ENCODE results near the gene ANO5. TPM values are rescaled to one million over a fixed set of nuclear protein-coding genes. Genes with fewer than 3 reads are reported as not detected.
"Not testable (repeated sequence)": the region's sequence is repeated elsewhere in the genome, so short reads cannot be mapped to it uniquely, and the experiment has no call there.

ANO5 gene
- total and polyA plus RNA-seq, 4 experiments from 2014 or later, result 0.09 TPM; not detected in 3

DNA sequence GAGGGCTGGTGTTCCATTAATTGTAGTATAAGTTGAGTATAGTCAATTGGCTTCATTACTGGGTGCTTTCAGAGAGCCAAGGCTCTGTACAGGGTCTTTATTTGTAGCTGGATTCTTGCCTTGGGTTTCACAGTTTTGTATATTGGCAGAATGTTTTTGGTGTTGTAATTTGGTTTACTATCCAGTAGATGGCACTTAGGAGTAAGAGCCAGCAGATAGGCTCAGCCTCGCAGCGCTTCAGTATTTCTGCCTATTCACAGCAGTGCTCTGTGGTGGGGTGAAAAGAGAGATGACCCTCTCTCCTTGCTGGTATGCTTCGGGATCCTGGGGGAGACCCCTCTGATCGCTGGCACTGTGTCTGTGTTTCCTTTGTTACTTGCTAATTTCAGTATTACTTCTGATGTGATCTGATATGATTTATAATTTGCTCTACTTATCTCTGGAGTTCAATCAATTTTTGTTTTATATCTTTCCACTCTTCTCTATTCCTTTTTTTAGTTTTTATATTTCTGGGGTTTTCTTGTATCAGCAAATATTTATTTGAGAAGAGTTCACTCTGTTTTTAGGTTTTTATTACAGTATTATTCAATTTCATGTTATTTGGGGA lies 52.2 kb downstream of the ANO5 start:
- no peak overlapping the region for H3K4me3 ChIP-seq (ENCODE audit: low read length in 2 of 2)
- intact Hi-C loops (cut with micrococcal nuclease), result no loop called here
- H3K9me3 ChIP-seq (ENCODE audit: control insufficient read depth in 1 of 2, low read length in 2 of 2), result no peaks in the 10 kb centered on the region
- CTCF ChIA-PET (ENCODE audit: partially characterized antibody), result interaction anchor here (0.6 to 2.2 kb wide), 4 partner anchors 10 to 543 kb away, joined by 3 to 11 read pairs (median 4); no protein-coding TSS in a partner anchor
- no peaks in the 10 kb centered on the region for H3K4me1 Mint-ChIP-seq
- H3K4me1 ChIP-seq (ENCODE audit: insufficient read depth, low read length), result no peaks in the 10 kb centered on the region
- H3K27ac ChIP-seq (ENCODE audit: low read depth, low read length), result no peak overlapping the region
- no peaks in the 10 kb centered on the region for H3K36me3 Mint-ChIP-seq
- no peak overlapping the region for H3K4me3 Mint-ChIP-seq
- no peaks in the 10 kb centered on the region for H3K27me3 ChIP-seq (ENCODE audit: insufficient read depth, low read length)
- no peaks in the 10 kb centered on the region for H3K9me3 Mint-ChIP-seq
- peaks cover 5 to 8% of the 10 kb centered on the region in 2 donors for H3K27me3 Mint-ChIP-seq
- DNase-seq, result peak in 3 of 5 donors; percentile 9 to 13 (median 11)
- H3K27ac Mint-ChIP-seq, result no peak overlapping the region
- H3K36me3 ChIP-seq (ENCODE audit: insufficient read depth, low read length), result no peaks in the 10 kb centered on the region
- POLR2A ChIA-PET (ENCODE audit: partially characterized antibody), result no interaction called here

GRCh38 chr11:22246992-22247391 lies 54.1 kb downstream of the ANO5 start:
- Histone ChIP-seq H3K27ac (ENCODE audit: low read depth, low read length) (no peak overlapping the region), H3K9me3 (ENCODE audit: control insufficient read depth in 1 of 2, low read length in 2 of 2) (no peaks in the 10 kb centered on the region), H3K36me3 (ENCODE audit: insufficient read depth, low read length) (no peaks in the 10 kb centered on the region), H3K4me3 (ENCODE audit: low read length in 2 of 2) (no peak overlapping the region), H3K27me3 (ENCODE audit: insufficient read depth, low read length) (no peaks in the 10 kb centered on the region), H3K4me1 (ENCODE audit: insufficient read depth, low read length) (no peaks in the 10 kb centered on the region)
- intact Hi-C loops (cut with micrococcal nuclease), result no loop called here
- no peaks in the 10 kb centered on the region for H3K4me1 Mint-ChIP-seq
- no peaks in the 10 kb centered on the region for H3K9me3 Mint-ChIP-seq
- ChIA-PET POLR2A (ENCODE audit: partially characterized antibody) (no interaction called here), CTCF (ENCODE audit: partially characterized antibody) (no interaction called here)
- DNase-seq, result no peak
- H3K27ac Mint-ChIP-seq, result no peak overlapping the region
- peaks cover 5 to 8% of the 10 kb centered on the region in 2 donors for H3K27me3 Mint-ChIP-seq
- H3K4me3 Mint-ChIP-seq, result no peak overlapping the region
- H3K36me3 Mint-ChIP-seq, result no peaks in the 10 kb centered on the region

GRCh38 chr11:22249871-22250270 lies 57.0 kb downstream of the ANO5 start:
- CTCF ChIA-PET (ENCODE audit: partially characterized antibody), result no interaction called here
- intact Hi-C loops (cut with micrococcal nuclease), result no loop called here
- no peaks in the 10 kb centered on the region for H3K9me3 ChIP-seq (ENCODE audit: control insufficient read depth in 1 of 2, low read length in 2 of 2)
- no peaks in the 10 kb centered on the region for H3K27me3 ChIP-seq (ENCODE audit: insufficient read depth, low read length)
- no peak for DNase-seq
- H3K36me3 ChIP-seq (ENCODE audit: insufficient read depth, low read length), result no peaks in the 10 kb centered on the region
- H3K4me3 ChIP-seq (ENCODE audit: low read length in 2 of 2), result no peak overlapping the region
- Mint-ChIP-seq H3K27me3 (peaks cover 5 to 8% of the 10 kb centered on the region in 2 donors), H3K9me3 (no peaks in the 10 kb centered on the region), H3K4me3 (no peak overlapping the region), H3K4me1 (no peaks in the 10 kb centered on the region), H3K27ac (no peak overlapping the region), H3K36me3 (no peaks in the 10 kb centered on the region)
- POLR2A ChIA-PET (ENCODE audit: partially characterized antibody), result no interaction called here
- no peak overlapping the region for H3K27ac ChIP-seq (ENCODE audit: low read depth, low read length)
- H3K4me1 ChIP-seq (ENCODE audit: insufficient read depth, low read length), result no peaks in the 10 kb centered on the region

GRCh38 chr11:22256876-22257275 lies 64.0 kb downstream of the ANO5 start:
- Histone ChIP-seq H3K36me3 (ENCODE audit: insufficient read depth, low read length) (no peaks in the 10 kb centered on the region), H3K27ac (ENCODE audit: low read depth, low read length) (no peak overlapping the region), H3K9me3 (ENCODE audit: control insufficient read depth in 1 of 2, low read length in 2 of 2) (no peaks in the 10 kb centered on the region), H3K4me1 (ENCODE audit: insufficient read depth, low read length) (no peaks in the 10 kb centered on the region), H3K4me3 (ENCODE audit: low read length in 2 of 2) (no peak overlapping the region), H3K27me3 (ENCODE audit: insufficient read depth, low read length) (no peaks in the 10 kb centered on the region)
- Mint-ChIP-seq H3K27me3 (no peaks in the 10 kb centered on the region), H3K36me3 (no peaks in the 10 kb centered on the region), H3K9me3 (peaks cover 0 to 3% (median 0%) of the 10 kb centered on the region in 8 donors), H3K27ac (no peak overlapping the region), H3K4me1 (no peaks in the 10 kb centered on the region), H3K4me3 (no peak overlapping the region)
- ChIA-PET POLR2A (ENCODE audit: partially characterized antibody) (no interaction called here), CTCF (ENCODE audit: partially characterized antibody) (no interaction called here)
- DNase-seq, result no peak
- intact Hi-C loops (cut with micrococcal nuclease), result no loop called here

GRCh38 chr11:22263613-22264012 lies 70.7 kb downstream of the ANO5 start:
- intact Hi-C loops (cut with micrococcal nuclease), result no loop called here
- no peaks in the 10 kb centered on the region for H3K9me3 ChIP-seq (ENCODE audit: control insufficient read depth in 1 of 2, low read length in 2 of 2)
- no peak for DNase-seq
- Mint-ChIP-seq H3K4me1 (no peaks in the 10 kb centered on the region), H3K4me3 (no peak overlapping the region), H3K27ac (no peak overlapping the region), H3K36me3 (no peaks in the 10 kb centered on the region), H3K9me3 (no peaks in the 10 kb centered on the region), H3K27me3 (no peaks in the 10 kb centered on the region)
- H3K27ac ChIP-seq (ENCODE audit: low read depth, low read length), result no peak overlapping the region
- POLR2A ChIA-PET (ENCODE audit: partially characterized antibody), result no interaction called here
- CTCF ChIA-PET (ENCODE audit: partially characterized antibody), result no interaction called here
- H3K27me3 ChIP-seq (ENCODE audit: insufficient read depth, low read length), result no peaks in the 10 kb centered on the region
- H3K4me1 ChIP-seq (ENCODE audit: insufficient read depth, low read length), result no peaks in the 10 kb centered on the region
- no peaks in the 10 kb centered on the region for H3K36me3 ChIP-seq (ENCODE audit: insufficient read depth, low read length)
- H3K4me3 ChIP-seq (ENCODE audit: low read length in 2 of 2), result no peak overlapping the region

GRCh38 chr11:22268983-22269624 lies 76.2 kb downstream of the ANO5 start:
- H3K36me3 Mint-ChIP-seq; H3K27me3 Mint-ChIP-seq; DNase-seq; H3K27me3 ChIP-seq (ENCODE audit: insufficient read depth, low read length); H3K4me1 Mint-ChIP-seq; H3K4me3 ChIP-seq (ENCODE audit: low read length in 2 of 2); POLR2A ChIA-PET (ENCODE audit: partially characterized antibody); H3K4me3 Mint-ChIP-seq; H3K36me3 ChIP-seq (ENCODE audit: insufficient read depth, low read length); H3K27ac ChIP-seq (ENCODE audit: low read depth, low read length); H3K9me3 Mint-ChIP-seq; intact Hi-C loops (cut with micrococcal nuclease); CTCF ChIA-PET (ENCODE audit: partially characterized antibody); H3K4me1 ChIP-seq (ENCODE audit: insufficient read depth, low read length); H3K27ac Mint-ChIP-seq; H3K9me3 ChIP-seq (ENCODE audit: control insufficient read depth in 1 of 2, low read length in 2 of 2): not testable (repeated sequence)

- Mint-ChIP-seq H3K4me1 (no peaks in the 10 kb centered on the region), H3K36me3 (no peaks in the 10 kb centered on the region), H3K27ac (no peak overlapping the region), H3K4me3 (no peak overlapping the region), H3K27me3 (no peaks in the 10 kb centered on the region), H3K9me3 (no peaks in the 10 kb centered on the region)
- no peaks in the 10 kb centered on the region for H3K4me1 ChIP-seq (ENCODE audit: insufficient read depth, low read length)
- H3K27ac ChIP-seq (ENCODE audit: low read depth, low read length), result no peak overlapping the region
- no peaks in the 10 kb centered on the region for H3K36me3 ChIP-seq (ENCODE audit: insufficient read depth, low read length)
- POLR2A ChIA-PET (ENCODE audit: partially characterized antibody), result no interaction called here
- intact Hi-C loops (cut with micrococcal nuclease), result no loop called here
- CTCF ChIA-PET (ENCODE audit: partially characterized antibody), result no interaction called here
- no peak for DNase-seq
- H3K27me3 ChIP-seq (ENCODE audit: insufficient read depth, low read length), result no peaks in the 10 kb centered on the region
- H3K4me3 ChIP-seq (ENCODE audit: low read length in 2 of 2), result no peak overlapping the region
- H3K9me3 ChIP-seq (ENCODE audit: control insufficient read depth in 1 of 2, low read length in 2 of 2), result no peaks in the 10 kb centered on the region
Measured at GRCh38 chr11:22273781-22274180, 80.9 kb downstream of the ANO5 start.

Measured in CD4-positive, alpha-beta memory T cell (primary cell).